HL-60 (cell line): ENCODE measurements around the gene CD300LF.

Source experiments
- GABPA ChIP-seq: IDR thresholded peaks from 2 replicates; pipeline ENCODE4 v1.6.1; 2012; ENCODE audit warnings: low read depth
- POLR2AphosphoS5 ChIP-seq: IDR thresholded peaks from 2 replicates; pipeline ENCODE4 v1.6.1; 2012; ENCODE audit warnings: low read depth
- TF ChIP-seq, protein P1 (sequence below): IDR thresholded peaks from one replicate; pipeline ENCODE4 v1.5.1; 2011; ENCODE audit warnings: low read length, control low read depth, inconsistent platforms; ENCODE audit not compliant: insufficient read depth

DNA sequence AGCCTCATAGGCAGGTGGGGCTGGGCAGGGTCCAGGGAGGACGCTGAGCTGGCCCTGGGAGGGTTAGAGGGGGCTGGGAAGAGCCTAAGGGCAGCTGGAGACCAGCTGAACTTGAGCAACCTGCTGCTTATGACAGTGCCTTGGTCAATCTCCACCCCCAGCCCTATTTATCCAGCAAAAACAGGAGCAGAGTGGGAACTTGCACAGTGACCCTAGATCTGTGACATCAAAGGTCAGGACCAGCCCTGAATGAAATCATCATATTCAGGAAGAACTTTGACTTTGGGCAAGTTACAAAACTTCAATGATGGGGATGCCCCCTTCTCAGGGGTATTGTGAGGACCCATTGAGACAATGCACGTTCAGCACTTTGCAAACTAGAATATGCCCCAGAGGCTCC, 9.4 kb downstream of the CD300LF start:
- TF ChIP-seq, protein P1, sequence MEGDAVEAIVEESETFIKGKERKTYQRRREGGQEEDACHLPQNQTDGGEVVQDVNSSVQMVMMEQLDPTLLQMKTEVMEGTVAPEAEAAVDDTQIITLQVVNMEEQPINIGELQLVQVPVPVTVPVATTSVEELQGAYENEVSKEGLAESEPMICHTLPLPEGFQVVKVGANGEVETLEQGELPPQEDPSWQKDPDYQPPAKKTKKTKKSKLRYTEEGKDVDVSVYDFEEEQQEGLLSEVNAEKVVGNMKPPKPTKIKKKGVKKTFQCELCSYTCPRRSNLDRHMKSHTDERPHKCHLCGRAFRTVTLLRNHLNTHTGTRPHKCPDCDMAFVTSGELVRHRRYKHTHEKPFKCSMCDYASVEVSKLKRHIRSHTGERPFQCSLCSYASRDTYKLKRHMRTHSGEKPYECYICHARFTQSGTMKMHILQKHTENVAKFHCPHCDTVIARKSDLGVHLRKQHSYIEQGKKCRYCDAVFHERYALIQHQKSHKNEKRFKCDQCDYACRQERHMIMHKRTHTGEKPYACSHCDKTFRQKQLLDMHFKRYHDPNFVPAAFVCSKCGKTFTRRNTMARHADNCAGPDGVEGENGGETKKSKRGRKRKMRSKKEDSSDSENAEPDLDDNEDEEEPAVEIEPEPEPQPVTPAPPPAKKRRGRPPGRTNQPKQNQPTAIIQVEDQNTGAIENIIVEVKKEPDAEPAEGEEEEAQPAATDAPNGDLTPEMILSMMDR = no peak
- TF ChIP-seq POLR2AphosphoS5 (no peak), GABPA (no peak)
